ENCODE measurements around the gene TM9SF1. TPM values are rescaled to one million over a fixed set of nuclear protein-coding genes. Genes with fewer than 3 reads are reported as not detected.
A peak's percentile ranks its signal among the peaks of the same experiment; 100 is the strongest.

The TM9SF1 gene
- total and polyA plus RNA-seq, 2 of the 13 experiments (the other 11 are each of a cell fraction or from before 2014, with no cell fraction given) = 83.2 to 110 TPM

DNA sequence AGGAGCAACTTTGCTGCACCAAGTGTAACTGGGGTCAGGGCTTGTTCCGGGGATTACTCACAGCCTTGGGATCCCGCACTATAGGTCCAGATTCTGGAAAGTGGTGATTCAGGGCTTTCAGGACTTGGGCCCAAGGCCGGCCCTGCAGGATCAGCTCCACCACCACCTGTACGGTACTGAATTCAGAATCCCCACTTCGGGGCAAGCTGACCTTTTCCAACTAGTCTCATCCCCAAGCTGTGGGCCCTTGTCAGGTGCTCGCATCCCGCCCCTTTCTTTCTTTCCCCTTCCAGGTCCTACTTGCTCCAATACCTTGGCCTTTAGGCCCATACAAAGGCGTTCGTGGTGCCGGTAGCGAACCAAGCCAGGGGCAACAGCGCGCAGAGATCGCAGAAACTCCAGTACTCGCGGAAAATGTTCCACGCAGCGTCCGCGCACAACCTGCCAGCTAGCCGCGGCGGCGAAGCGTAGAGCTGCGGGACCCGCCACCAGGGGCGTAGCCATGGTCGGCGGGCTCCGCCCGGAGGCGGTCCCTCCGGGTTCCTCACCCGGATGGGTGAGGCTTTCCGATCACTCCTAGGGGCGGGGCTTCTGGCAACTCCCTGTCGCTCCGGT is 46.7 kb upstream of the TM9SF1 start (continued):
- TF ChIP-seq, protein P1, sequence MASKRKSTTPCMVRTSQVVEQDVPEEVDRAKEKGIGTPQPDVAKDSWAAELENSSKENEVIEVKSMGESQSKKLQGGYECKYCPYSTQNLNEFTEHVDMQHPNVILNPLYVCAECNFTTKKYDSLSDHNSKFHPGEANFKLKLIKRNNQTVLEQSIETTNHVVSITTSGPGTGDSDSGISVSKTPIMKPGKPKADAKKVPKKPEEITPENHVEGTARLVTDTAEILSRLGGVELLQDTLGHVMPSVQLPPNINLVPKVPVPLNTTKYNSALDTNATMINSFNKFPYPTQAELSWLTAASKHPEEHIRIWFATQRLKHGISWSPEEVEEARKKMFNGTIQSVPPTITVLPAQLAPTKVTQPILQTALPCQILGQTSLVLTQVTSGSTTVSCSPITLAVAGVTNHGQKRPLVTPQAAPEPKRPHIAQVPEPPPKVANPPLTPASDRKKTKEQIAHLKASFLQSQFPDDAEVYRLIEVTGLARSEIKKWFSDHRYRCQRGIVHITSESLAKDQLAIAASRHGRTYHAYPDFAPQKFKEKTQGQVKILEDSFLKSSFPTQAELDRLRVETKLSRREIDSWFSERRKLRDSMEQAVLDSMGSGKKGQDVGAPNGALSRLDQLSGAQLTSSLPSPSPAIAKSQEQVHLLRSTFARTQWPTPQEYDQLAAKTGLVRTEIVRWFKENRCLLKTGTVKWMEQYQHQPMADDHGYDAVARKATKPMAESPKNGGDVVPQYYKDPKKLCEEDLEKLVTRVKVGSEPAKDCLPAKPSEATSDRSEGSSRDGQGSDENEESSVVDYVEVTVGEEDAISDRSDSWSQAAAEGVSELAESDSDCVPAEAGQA (IDR thresholded peaks at IDR 0.05; ENCODE audit: low read depth) = no peak
- TF ChIP-seq, protein P1 (CRISPR knock-in tag; IDR thresholded peaks at IDR 0.05; ENCODE audit: borderline replicate concordance) = no peak
- TF ChIP-seq NFIB (CRISPR knock-in tag; IDR thresholded peaks at IDR 0.05; ENCODE audit: borderline replicate concordance) = no peak
- no peak for TF ChIP-seq CBX1 (IDR thresholded peaks at IDR 0.05; ENCODE audit: low read depth)
- no peak for TF ChIP-seq RORA (CRISPR knock-in tag; IDR thresholded peaks at IDR 0.05)
- peak; percentile 17; the same call in 1 of the 2 replicates for TF ChIP-seq SIX4 (CRISPR knock-in tag; IDR thresholded peaks at IDR 0.05)
- TF ChIP-seq TGIF2 (CRISPR knock-in tag; IDR thresholded peaks at IDR 0.05) = no peak
- TF ChIP-seq ZNF350 (CRISPR knock-in tag; IDR thresholded peaks at IDR 0.05; ENCODE audit: borderline replicate concordance, low read depth) = no peak
- TF ChIP-seq HMGXB4 (CRISPR knock-in tag; IDR thresholded peaks at IDR 0.05; ENCODE audit: borderline replicate concordance in 1 of 2, low read depth in 1 of 2) = peak in 1 of 2 experiments; percentile 63; a peak in 1 of 4 replicates
- TF ChIP-seq, protein P2, sequence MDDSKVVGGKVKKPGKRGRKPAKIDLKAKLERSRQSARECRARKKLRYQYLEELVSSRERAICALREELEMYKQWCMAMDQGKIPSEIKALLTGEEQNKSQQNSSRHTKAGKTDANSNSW (CRISPR knock-in tag; IDR thresholded peaks at IDR 0.05; ENCODE audit: borderline replicate concordance) = no peak
- no peak for TF ChIP-seq ZNF556 (CRISPR knock-in tag; IDR thresholded peaks at IDR 0.05; ENCODE audit: borderline replicate concordance)
- TF ChIP-seq MIER3 (CRISPR knock-in tag; IDR thresholded peaks at IDR 0.05; ENCODE audit: borderline replicate concordance) = peak; percentile 26; the same call in 1 of the 2 replicates
- no peak for TF ChIP-seq ZNF282 (IDR thresholded peaks at IDR 0.05; ENCODE audit: partially characterized antibody)
- no peak for TF ChIP-seq MYC (CRISPR knock-in tag; IDR thresholded peaks at IDR 0.05; ENCODE audit: borderline replicate concordance)
- no peak for TF ChIP-seq ZNF749 (CRISPR knock-in tag; IDR thresholded peaks at IDR 0.05; ENCODE audit: borderline replicate concordance)
- TF ChIP-seq ZUFSP (CRISPR knock-in tag; IDR thresholded peaks at IDR 0.05; ENCODE audit: borderline replicate concordance) = no peak
- no peak for TF ChIP-seq TP53 (CRISPR knock-in tag; conservative IDR thresholded peaks at IDR 0.05)
- no peak; the same call in 1 of the 2 replicates for TF ChIP-seq THYN1 (CRISPR knock-in tag; IDR thresholded peaks at IDR 0.05; ENCODE audit: borderline replicate concordance, low read depth)
- TF ChIP-seq BORCS8-MEF2B (CRISPR knock-in tag; IDR thresholded peaks at IDR 0.05) = no peak
